ENCODE measurements around the gene SLC35E4. TPM values are rescaled to one million over a fixed set of nuclear protein-coding genes. Genes with fewer than 3 reads are reported as not detected.

Gene SLC35E4
- total RNA-seq, 1 donor from 2014 or later, result 3.2 TPM

GRCh38 chr22:30673136-30673535, 37.6 kb downstream of the SLC35E4 start:
- Histone ChIP-seq H3K27ac (ENCODE audit: low read depth, low read length) (no peak overlapping the region), H3K27me3 (ENCODE audit: insufficient read depth, low read length) (no peaks in the 10 kb centered on the region), H3K36me3 (ENCODE audit: insufficient read depth, low read length) (no peaks in the 10 kb centered on the region), H3K4me3 (ENCODE audit: insufficient read depth, low read depth, low read length) (no peak overlapping the region), H3K4me1 (ENCODE audit: insufficient read depth, low read length) (peaks cover 4% of the 10 kb centered on the region), H3K9ac (ENCODE audit: low read length) (no peak overlapping the region), H3K4me2 (ENCODE audit: low read length) (no peak overlapping the region), H3K9me3 (ENCODE audit: insufficient read depth, low read depth, low read length) (no peaks in the 10 kb centered on the region), H2AFZ (ENCODE audit: low read depth, low read length) (no peak overlapping the region), H3K79me2 (ENCODE audit: insufficient read depth, low read length) (no peaks in the 10 kb centered on the region), H4K20me1 (ENCODE audit: insufficient read depth, low read length) (no peaks in the 10 kb centered on the region)
- H3K9me3 Mint-ChIP-seq (ENCODE audit: unreplicated experiment), result peaks cover 1% of the 10 kb centered on the region
- peaks cover 40% of the 10 kb centered on the region for H3K27me3 Mint-ChIP-seq (ENCODE audit: low read depth, unreplicated experiment)
- DNase-seq (ENCODE audit: low read depth) (no peak), FAIRE-seq (no peak)
- H3K4me1 Mint-ChIP-seq (ENCODE audit: low read depth, unreplicated experiment), result peaks cover 1% of the 10 kb centered on the region
- no peak overlapping the region for H3K4me3 Mint-ChIP-seq (ENCODE audit: unreplicated experiment)
- TF ChIP-seq CTCF (IDR thresholded peaks at IDR 0.05; ENCODE audit: insufficient read depth, low read depth, low read length) (no peak), EZH2 (IDR thresholded peaks at IDR 0.05; ENCODE audit: insufficient read depth, low read length) (no peak)
- no peak overlapping the region for H3K27ac Mint-ChIP-seq (ENCODE audit: unreplicated experiment)
- H3K36me3 Mint-ChIP-seq (ENCODE audit: low read depth, unreplicated experiment), result no peaks in the 10 kb centered on the region

- H3K9me3 ChIP-seq (ENCODE audit: insufficient read depth, low read depth, low read length), result no peaks in the 10 kb centered on the region
Observed at GRCh38 chr22:30674482-30674881, 38.9 kb downstream of the SLC35E4 start.

More at GRCh38 chr22:30674482-30674881, 38.9 kb downstream of the SLC35E4 start:
- peaks cover 1% of the 10 kb centered on the region for H3K9me3 Mint-ChIP-seq (ENCODE audit: unreplicated experiment)
- no peaks in the 10 kb centered on the region for H3K27me3 ChIP-seq (ENCODE audit: insufficient read depth, low read length)
- H3K4me3 Mint-ChIP-seq (ENCODE audit: unreplicated experiment), result no peak overlapping the region
- H3K4me2 ChIP-seq (ENCODE audit: low read length), result no peak overlapping the region
- FAIRE-seq, result no peak
- TF ChIP-seq EZH2 (IDR thresholded peaks at IDR 0.05; ENCODE audit: insufficient read depth, low read length) (no peak), CTCF (IDR thresholded peaks at IDR 0.05; ENCODE audit: insufficient read depth, low read depth, low read length) (no peak)
- no peak overlapping the region for H3K27ac Mint-ChIP-seq (ENCODE audit: unreplicated experiment)
- H3K36me3 Mint-ChIP-seq (ENCODE audit: low read depth, unreplicated experiment), result no peaks in the 10 kb centered on the region
- no peak overlapping the region for H3K27ac ChIP-seq (ENCODE audit: low read depth, low read length)
- H2AFZ ChIP-seq (ENCODE audit: low read depth, low read length), result no peak overlapping the region
- no peaks in the 10 kb centered on the region for H3K4me1 ChIP-seq (ENCODE audit: insufficient read depth, low read length)
- no peak overlapping the region for H3K9ac ChIP-seq (ENCODE audit: low read length)
- H3K4me3 ChIP-seq (ENCODE audit: insufficient read depth, low read depth, low read length), result no peak overlapping the region
- no peaks in the 10 kb centered on the region for H3K36me3 ChIP-seq (ENCODE audit: insufficient read depth, low read length)
- DNase-seq (ENCODE audit: low read depth), result no peak
- no peaks in the 10 kb centered on the region for H3K4me1 Mint-ChIP-seq (ENCODE audit: low read depth, unreplicated experiment)
- no peaks in the 10 kb centered on the region for H4K20me1 ChIP-seq (ENCODE audit: insufficient read depth, low read length)
- no peaks in the 10 kb centered on the region for H3K79me2 ChIP-seq (ENCODE audit: insufficient read depth, low read length)
- H3K27me3 Mint-ChIP-seq (ENCODE audit: low read depth, unreplicated experiment), result peaks cover 48% of the 10 kb centered on the region

All from astrocyte (in vitro differentiated cells and primary cell).